DMS 273 (cell line): ENCODE measurements around the gene NUDT7.

Source experiments
- DNase-seq: peaks from one replicate; lab custom pipeline; 2025; ENCODE audit not compliant: unreplicated experiment; lab: John Stamatoyannopoulos, UW

Gene NUDT7

DNA sequence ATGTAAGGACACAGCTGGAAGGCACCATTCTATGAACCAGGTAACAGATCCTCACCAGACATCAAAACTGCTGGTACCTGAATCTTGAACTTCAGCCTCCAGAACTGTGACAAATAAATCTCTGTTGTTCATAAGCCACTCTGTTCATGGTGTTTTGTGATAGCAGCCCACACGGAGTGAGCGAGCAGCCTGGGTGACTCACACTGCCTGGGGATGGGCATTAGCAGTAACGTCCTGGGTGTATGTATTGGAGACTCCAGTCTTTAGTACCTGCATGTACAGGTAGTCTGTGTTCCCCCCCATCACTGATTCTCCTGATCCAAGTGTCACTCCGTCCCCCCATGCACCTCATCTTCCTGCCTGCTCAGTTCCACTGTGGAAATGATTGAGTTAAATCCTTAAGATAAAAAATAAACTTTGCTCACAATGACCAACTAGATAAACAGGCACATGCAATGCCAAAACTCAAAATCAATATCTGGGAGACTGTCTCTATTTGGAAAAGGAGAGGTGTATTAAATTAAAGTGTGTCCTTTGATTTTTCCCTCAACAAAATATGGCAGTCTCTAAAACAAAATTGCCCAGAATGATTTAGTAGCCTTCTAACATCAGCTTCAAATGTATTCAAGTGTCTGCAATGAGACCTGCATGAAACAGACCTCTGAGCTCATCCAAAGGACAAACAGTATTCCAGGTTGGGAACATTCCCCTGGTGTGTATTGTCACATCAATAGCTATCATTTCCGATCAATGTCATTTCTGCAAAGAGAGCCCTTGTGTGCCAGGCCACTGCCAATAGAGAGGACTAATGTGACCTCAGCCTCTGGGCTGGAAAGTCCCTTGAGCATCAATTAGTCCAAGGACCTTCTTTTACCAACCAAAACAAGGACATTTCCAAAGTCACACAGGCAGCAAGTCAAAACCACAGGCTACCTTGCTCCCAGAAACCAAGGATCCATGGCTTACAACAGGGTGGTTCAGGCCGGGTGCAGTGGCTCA, 53.9 kb downstream of the NUDT7 start:
- no peak for DNase-seq

DNA sequence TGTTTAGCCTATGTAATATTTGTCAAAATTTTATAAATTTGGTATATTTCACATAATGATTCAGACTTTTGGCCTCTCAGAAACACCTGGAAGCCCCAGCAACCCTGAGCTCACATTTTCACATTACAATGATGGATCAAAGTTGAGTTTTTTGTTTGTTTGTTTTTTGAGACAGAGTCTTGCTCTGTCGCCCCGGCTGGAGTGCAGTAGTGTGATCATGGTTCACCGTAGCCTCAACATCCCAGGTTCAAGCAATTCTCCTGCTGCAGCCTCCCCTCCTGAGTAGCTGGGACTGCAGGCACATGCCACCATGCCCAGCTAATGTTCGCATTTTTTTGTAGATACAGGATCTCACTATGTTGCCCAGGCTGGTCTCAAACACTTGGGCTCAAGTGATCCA, 55.4 kb downstream of the NUDT7 start:
- DNase-seq: no peak

DNA sequence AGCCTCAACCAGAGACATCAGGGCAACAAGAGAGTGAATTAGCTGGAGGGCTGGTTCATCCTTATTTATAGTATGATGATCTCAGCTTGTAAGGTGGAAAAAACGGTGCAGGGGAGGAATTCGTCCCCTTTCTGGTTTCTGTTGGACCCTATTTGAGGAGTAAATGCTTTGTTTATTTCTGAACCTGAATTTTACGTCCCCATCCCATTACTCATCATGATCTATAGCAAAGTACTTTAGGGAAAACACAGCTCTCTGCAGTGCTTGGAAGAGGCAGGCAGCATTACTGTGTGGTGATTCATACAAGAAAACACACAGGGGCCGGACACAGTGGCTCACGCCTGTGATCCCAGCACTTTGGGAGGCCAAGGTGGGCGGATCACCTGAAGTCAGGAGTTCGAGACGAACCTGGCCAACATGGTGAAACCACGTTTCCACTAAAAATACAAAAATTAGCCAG, 58.1 kb downstream of the NUDT7 start:
- DNase-seq: no peak

DNA sequence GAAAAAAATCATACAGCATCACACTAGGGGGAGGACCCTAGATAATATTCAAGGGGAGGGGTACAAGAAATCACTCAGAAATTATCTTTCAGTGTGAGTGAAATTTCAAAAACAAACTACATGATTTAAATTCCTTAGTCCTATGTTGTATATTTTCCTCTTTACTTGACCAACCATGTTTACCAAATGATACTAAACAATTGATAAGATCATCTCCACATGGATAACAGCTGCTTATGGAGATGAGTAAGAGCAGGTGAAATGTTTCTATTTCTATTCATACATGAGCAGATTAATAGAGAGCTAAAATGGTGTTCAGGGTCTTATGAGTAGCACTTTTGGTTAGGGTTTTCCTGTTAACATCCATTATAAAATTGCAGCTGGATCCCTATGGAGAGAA, 58.8 kb downstream of the NUDT7 start:
- DNase-seq: no peak

DNA sequence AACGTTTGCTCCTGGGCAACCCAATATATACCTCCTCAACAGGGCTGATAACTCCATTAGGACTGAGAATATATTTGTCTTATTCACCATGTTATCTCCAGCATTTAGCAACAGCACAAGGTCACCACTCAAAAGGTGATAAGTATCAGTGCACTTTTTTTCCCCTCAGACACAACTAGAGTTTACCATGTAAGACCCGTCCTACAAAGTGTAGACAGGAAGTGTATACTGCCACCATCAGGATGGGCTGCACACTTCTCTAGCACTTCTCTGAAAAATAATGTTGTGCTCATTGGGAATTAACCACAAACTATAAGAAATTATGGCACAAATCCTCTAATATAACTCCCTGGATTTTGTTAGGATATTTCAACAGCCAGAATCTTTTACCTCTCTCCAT, 60.4 kb downstream of the NUDT7 start:
- DNase-seq: peak; percentile 53

DNA sequence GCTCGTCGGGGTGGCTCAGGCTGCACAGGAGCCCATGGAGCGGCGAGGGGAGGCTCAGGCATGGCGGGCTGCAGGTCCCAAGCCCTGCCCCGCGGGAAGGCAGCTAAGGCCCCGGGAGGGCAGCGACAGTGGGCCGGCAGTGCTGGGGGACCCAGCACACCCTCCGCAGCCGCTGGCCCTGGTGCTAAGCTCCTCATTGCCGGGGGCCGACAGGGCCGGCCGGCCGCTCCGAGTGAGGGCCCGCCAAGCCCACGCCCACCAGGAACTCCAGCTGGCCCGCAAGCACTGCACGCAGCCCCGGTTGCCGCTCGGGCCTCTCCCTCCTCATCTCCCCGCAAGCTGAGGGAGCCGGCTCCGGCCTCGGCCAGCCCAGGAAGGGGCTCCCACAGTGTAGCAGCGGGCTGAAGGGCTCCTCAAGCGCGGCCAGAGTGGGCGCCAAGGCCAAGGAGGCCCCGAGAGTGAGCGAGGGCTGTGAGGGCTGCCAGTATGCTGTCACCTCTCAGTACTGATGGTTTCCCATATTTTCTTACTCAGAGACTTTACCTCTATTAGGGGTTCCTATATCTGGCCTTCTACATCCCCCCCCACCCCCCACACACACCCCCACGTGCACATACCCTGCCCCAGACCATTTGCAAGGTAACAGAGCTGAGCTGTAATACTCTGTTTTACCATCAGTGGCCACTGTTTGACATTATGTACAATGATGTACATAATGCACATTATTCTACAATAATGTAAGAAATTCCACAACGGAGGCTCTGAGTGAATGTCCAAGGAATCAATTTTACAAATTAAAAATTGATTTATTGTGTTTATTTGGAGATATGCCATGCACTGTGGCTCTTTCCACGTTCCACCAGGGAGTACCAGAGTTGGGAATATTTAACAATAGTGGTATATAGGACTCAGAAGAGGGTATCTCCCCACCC, 62.4 kb downstream of the NUDT7 start:
- peak; percentile 24 for DNase-seq

DNA sequence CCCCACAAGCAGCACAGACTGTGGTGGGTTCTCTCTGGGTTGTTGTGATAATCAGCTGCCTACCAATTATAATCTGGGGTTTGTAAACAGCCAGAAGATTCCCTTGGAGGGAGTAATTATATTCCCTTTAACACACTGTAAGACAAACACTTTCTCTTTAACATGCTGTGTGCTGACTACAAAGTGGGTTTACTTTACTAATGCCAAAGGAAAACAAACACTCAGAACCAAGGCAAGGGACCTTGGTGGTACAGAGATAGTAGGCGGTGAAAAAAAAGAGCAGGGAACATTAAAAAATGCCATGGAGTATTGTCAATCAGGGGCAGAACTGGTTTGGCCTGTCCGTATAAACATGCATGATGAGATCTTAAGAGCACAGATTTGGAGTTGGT, 63.1 kb downstream of the NUDT7 start:
- no peak for DNase-seq

DNA sequence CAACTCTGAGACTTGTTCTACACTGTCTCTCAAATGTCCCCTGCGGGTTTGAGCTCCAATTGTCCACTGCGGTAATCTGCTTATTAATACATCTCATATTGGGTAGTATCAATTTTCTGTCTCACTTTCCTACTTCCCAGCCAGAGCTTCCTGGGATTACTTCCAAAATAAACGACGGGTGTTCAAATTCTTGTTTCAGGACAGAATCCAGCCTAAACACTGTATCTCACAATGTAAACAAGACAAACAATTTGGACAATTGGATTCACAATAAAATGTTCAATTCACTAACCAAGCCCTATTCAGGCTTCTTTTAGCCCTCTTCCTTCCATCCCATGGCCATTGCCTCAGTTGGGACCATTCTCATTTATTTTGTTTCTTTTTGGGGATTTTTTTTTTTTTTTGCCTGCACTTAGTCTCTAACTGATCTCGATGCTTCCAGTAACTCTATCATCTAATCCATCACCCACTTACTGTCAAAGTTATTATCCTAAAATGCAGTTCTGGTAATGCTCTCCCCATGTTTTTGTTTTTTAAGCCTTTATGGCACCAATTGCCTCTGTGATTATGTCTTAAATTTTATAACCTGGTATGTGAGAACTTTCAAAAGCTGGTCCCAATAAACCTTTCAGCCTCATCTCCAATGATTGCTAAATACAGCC, 64.0 kb downstream of the NUDT7 start:
- no peak for DNase-seq

DNA sequence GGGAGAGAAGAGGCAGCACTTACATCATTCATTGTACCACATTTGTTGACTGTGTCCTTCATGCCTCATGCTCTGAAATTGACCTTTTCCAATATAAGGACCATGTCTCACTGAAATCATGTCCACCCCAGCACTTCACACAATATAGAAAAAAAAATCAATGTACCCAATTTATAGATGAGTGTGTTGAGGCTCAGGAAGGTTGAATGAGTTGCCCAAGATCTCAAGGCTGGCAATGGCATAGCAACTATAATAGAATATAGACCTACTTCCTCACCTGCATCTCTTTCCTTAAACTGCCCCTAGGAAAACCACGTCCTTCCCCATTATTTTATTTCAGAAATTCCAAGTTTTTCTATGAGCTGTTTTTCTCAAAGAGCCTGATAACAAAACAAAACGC, 65.1 kb downstream of the NUDT7 start:
- DNase-seq: no peak

DNA sequence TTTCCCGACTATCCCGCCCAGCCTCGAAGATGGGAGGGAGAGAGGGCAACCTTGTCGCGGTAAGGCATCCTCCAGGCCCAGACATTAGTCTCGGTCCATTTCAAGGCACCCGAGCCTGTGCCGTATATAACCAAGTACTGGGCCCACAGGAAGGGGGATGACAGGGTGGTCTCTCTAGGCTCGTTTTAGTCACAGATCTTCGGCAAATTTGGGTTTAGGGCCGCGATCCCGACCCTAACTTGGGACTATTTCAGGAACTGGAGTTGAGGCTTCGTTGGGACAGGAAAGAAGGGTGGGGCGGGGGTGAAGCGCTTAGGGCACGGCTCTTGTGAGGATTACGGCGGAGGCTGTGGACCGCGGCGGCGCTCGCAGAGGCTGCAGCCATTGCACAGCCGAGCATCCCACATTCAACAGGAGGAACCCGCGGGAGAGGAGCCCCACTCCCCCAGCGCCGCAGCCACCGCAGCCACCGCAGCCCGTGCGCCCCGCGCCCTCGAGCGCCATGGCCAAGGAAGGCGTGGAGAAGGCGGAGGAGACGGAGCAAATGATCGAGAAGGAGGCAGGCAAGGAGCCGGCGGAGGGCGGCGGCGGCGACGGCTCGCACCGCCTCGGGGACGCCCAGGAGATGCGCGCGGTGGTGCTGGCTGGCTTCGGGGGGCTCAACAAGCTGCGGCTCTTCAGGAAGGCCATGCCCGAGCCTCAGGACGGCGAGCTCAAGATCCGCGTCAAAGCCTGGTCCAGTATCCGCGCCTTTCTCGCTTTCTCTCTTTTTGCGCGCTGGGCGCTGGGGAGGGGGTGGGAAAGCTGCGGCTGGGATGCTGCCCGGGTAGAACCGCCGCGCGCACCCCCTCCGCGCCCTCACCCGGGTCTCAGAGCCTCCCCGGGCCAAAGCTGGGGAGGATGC, 66.1 kb downstream of the NUDT7 start, which contains the start of gene VAT1L:
Gene VAT1L (plus strand): TSS at position 384 of the 904 bp plus-strand sequence. CDS start 119 bp downstream, at position 503.
- peak; percentile 61 for DNase-seq

DNA sequence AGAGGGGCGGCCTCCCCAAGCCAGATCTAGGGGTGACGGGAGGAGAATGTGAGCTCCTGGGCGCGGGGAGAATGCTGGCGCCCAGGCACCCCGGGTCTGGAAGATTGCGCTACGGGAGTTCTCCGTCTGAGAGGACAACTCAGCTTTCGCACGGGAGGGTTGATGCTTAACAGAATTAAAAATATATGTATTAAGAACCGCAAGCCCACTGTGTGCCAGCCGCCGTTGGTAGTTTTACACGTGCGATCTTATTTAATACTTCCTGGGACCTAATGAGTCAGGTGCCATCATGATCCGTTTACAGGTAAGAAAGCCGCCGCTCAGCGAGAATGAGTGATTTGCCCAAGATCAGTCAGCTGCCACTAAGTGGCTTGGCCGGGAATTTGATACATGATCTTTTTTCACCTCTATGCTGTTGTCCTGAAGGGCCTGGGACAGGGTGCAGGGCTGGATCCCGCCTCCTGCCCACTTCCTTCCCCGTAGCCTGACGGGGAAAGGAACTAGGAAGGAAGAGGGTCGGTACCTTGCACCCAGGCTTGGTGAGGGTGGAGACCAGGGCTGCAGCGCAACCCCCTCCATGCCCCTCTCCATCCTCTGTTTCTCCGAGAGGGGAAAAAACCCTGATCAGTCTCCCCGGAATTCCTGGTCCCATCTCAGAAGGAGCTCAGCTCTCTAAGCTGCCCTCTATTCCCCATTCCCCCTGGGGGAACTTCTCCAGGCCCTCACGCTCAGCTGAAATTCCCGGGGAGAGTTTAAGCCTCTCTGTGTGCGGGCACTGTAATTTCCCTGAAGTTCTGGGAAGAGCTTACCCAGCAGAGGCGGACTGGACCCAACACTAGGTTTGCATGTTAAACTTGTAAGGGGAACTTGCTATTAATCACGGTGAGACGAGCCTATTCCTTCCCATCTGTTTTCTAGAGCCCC, 67.0 kb downstream of the NUDT7 start:
- DNase-seq: peak; percentile 36

DNA sequence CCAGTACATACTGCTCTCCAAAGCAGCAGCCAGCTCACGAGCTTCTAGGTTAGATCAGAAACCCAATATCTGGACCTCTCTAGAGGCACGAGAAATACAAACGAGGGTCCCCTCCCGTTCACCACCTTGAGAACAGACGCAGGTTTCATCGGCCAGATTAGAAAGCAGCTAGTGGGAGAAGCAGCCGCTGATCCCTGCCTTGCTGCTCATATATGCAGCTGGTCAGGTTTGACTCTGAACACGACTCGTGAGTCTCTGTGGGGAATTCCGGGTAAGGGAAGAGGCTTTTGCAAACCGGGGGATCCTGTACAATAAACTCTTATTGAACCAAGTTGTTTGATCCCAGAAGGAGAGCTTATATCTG, 67.7 kb downstream of the NUDT7 start:
- DNase-seq: peak; percentile 9

DNA sequence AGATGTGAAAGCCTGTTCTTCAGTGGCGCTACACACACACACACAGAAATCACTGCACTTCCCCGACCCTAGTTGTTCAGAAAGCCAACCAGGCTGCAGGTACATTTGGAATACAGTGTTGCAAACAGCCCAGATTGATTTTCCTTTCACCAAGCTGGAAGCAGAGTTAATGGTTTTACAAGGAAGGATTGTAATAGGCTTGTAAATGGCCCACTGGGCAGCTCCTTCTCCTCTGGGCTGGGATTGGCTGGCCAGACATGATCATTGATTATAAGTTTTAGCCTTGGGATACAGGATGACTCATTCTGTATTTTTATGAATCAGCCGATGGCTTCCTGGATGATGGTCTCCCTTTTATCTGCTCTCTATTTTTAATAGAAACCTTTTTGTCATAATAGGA, 68.6 kb downstream of the NUDT7 start:
- DNase-seq: no peak
